Activated CD4-positive, alpha-beta T cell treated with anti-CD3 and anti-CD28 coated beads, Interleukin-2, amount 50 U/mL, for 24 hours (primary cell): ENCODE measurements around the gene TXK.
A peak's percentile ranks its signal among the peaks of the same experiment; 100 is the strongest.

Source experiments
- DNase-seq, 2 donors: peaks; one replicate each; pipeline ENCODE4 v3.0.0-alpha.2; 2020; ENCODE audit warnings: low read depth in 1 of 2, low spot score in 1 of 2

The TXK gene

DNA sequence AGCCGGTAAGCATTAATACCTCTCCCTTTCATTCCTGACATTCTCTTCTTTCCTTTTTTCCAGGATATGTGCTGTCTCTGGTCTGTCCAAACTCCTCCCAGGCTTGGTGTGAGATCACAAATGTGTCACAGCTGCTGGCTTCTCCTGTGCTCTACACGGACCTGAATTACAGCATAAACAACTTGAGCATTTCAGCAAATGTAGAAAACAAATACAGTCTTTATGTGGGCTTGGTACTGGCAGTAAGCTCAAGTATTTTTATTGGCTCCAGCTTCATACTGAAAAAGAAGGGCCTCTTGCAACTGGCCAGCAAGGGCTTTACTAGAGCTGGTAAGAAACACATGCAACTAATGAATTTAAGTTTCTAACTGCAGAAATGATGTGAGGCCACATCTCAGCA, 109.0 kb downstream of the TXK start:
- no peak for DNase-seq

GRCh38 chr4:48024522-48024921, 109.5 kb downstream of the TXK start:
- no peak for DNase-seq

- no peak for DNase-seq
Measured at GRCh38 chr4:48022192-48022799, 111.8 kb downstream of the TXK start.

- DNase-seq, result no peak
Measured at GRCh38 chr4:48021100-48021499, 113.0 kb downstream of the TXK start.

DNA sequence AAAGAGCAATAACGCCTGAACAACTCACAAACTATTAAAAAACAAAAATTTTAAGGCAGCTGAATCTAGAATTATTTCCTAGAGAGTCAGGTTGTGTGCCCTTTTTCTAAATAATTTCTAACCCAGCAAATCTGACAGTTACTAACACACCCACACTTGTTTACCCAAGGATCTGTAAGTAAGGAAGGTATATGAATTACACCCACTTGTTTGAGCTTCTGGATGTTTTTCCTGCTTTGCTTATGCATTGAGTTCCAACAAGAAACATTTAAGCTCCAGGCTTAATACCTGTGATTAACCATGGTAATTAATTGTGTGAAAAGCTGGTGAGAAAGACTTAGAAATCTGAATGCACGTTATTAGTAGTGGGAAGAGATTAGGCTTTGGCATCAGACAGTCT, 115.9 kb downstream of the TXK start:
- DNase-seq, result no peak

GRCh38 chr4:48017108-48017571, 116.9 kb downstream of the TXK start:
- DNase-seq, result peak; percentile 9 to 34
